HG03457 (cell line): Measurements from ENCODE around the gene ADAMTS20.

ENCODE experiments used
- ATAC-seq: cut with Tn5 transposase; IDR thresholded peaks from one replicate; pipeline ENCODE4 v1.9.1; 2021; ENCODE audit warnings: moderate number of reproducible peaks; ENCODE audit not compliant: unreplicated experiment

ADAMTS20 gene

DNA sequence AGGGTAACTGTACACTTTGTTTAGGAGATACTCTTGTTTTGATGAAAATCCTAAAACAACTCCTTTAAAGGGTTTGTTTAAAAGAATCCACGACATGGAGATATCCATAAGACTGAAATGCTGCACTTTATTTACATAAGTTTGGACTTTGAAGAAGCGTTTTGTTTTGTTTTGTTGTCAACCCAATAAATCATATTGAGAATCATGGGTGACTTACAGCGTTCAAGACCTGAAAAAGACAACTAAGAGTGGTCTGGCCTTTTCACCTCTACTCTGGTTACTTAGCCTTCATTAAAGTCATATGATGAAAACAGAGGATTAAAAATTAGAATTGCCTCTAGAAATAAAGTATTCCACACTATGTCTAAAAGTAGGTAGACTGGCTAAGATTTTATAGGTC, 234.8 kb downstream of the ADAMTS20 start:
- no peak for ATAC-seq

DNA sequence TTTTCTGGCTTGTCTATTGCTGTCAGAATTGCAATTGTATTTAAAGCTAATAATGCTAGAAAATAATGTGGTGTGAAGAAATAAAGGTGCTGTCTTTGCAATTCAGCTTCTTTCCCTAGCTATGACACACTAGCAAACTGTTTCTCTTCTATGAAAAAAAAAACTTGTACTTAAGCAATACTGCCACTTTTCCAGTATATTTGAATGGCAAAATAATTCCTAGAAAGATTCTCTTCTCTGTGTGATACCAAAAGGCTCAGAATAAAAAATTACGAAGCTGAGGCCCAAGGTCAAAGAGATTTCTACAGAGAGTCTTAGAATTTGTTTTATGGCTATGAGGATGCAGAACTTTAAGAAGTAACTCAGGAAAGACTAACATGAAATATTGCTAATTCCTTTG, 235.5 kb downstream of the ADAMTS20 start:
- ATAC-seq: no peak

- no peak for ATAC-seq
These were observed 236.0 kb downstream of the ADAMTS20 start for GRCh38 chr12:43315961-43316360.

GRCh38 chr12:43312991-43313505, 239.0 kb downstream of the ADAMTS20 start:
- no peak for ATAC-seq

DNA sequence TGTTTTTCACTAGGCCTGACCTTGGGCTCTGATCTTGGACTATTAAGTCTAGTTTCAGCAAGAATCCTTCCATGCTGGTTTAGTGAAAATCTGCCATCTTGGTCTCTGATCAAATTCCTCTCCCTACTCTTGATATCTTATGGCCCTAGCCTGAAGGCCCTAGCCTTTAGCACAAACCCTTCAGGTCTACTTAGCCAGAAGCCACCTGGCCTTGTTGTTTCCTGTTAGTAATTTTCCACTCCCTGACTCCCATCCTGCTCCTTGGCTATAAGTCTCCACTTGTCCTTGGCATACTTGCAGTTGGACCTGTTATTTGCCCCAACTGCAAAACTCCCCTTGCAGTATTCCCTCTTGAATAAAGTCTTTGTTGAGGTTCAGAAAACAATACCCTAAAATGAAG, 241.4 kb downstream of the ADAMTS20 start:
- ATAC-seq: no peak

DNA sequence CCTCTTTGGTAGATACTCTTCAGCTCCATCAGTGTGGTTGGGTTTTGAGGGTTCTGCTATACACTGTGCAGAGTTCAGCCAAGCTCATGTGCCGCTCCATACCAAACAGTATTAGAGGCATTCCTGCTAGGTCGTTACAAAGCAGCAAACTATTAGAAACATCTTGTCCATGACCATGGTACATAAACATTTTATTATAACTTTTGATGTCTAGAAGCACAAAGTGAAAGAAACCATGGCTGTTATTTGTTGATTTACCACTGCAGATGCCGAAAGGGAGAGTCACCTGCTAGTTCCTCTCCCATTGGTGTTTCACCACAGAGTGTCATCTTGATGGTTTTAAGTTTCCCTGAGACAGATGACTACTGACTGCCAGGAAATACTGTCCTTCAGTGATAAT, 242.0 kb downstream of the ADAMTS20 start:
- no peak for ATAC-seq

DNA sequence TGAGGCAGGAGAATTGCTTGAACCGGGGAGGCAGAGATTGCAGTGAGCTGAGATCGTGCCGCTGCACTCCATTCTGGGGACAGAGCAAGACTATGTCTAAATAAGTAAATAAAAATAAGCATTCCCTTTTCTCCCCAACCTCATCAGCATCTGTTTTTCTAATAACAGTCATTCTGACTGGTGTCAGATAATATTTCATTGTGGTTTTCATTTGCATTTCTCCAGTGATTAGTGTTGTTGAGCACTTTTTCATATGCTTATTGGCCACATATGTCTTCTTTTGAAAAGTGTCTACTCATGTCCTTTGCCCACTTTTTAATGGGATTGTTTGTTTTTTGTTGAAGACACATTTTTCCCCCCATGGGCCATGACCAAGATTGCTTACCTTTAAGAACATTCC, 243.2 kb downstream of the ADAMTS20 start:
- no peak for ATAC-seq

DNA sequence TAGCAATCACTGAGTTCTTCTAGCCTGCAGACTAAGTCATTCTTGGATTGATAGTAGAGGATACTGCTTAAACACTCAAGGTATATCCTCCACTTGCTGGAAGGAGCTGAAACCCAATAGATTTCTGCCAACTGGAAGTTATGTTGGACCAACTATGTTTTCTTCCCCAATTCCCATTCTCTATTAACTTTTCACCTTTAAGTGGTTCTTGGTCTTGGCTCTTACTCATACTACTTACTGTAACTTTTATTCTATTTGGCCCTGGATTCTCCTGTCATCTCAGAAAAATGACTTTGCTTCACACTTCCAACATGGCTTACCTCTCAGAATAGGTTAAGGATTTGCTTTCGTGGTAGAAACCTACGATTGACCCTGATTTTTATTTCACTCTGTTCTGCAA, 244.9 kb downstream of the ADAMTS20 start:
- no peak for ATAC-seq

- ATAC-seq: no peak
These were observed 245.9 kb downstream of the ADAMTS20 start for GRCh38 chr12:43306066-43306465.

DNA sequence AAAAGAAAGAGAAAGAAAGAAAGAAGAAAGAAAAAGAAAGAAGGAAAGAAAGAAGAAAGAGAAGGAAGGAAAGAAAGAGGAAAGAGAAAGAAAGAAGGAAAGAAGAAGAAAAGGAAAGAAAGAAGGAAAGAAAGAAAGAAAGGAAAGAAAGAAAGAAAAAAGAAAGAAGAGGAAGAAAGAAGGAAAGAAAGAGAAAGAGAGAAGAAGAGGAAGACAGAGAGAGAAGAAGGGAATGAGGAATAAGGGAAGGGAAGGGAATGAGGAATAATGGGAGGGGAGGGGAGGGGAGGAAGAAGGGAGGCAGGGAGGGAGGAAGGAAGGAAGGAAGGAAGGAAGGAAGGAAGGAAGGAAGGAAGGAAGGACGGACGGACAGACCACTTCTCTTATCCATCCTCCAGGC, 246.9 kb downstream of the ADAMTS20 start:
- no peak for ATAC-seq
